Measurements from ENCODE around the gene LAX1. TPM values are rescaled to one million over a fixed set of nuclear protein-coding genes. Genes with fewer than 3 reads are reported as not detected.

LAX1 gene
- total RNA-seq, 1 experiment from 2014 or later: not detected

- no peak for DNase-seq (ENCODE audit: low spot score)
Measured at GRCh38 chr1:203807196-203807595, 42.2 kb downstream of the LAX1 start.

GRCh38 chr1:203813581-203814341 lies 48.8 kb downstream of the LAX1 start:
- DNase-seq (ENCODE audit: low spot score): no peak

- DNase-seq (ENCODE audit: low spot score): no peak
Measured at GRCh38 chr1:203818399-203818798, 53.4 kb downstream of the LAX1 start.

GRCh38 chr1:203823306-203823705 lies 58.3 kb downstream of the LAX1 start:
- DNase-seq (ENCODE audit: low spot score): no peak

Small RNA genes lying within 50 kb of the gene (small RNA-seq; reads per million reads assigned to genes)
- 28.8 reads per million, percentile 93 among the genes with 10 or more reads in this experiment for gene SNORA77
- gene ZC3H11A: 0.43 reads per million

Other genes with a start within 250 kb of the LAX1 start
- gene ATP2B4, start 138.4 kb upstream of the LAX1 start, total RNA-seq (2014; rRNA removed; shearing (Covaris generic)): 5.5 TPM in 2 replicates
- 7.6 and 8.3 TPM in 2 replicates for gene ZBED6, start 30.4 kb downstream of the LAX1 start, total RNA-seq (2014; rRNA removed; shearing (Covaris generic))
- 47.9 and 55.5 TPM in 2 replicates for gene ZC3H11A, start 30.4 kb downstream of the LAX1 start, total RNA-seq (2014; rRNA removed; shearing (Covaris generic))
- gene SNRPE, start 96.4 kb downstream of the LAX1 start, total RNA-seq (2014; rRNA removed; shearing (Covaris generic)): 46.2 and 83.6 TPM in 2 replicates

Measured in HT-29 (cell line).